WI38 (cell line): ENCODE measurements around the gene PACS2.

Experiments used
- H3K4me3 ChIP-seq: 2 replicates; pipeline ENCODE4 v1.5.1; 2011; ENCODE audit warnings: low read depth, mild to moderate bottlenecking, control low read depth, low read length
- CTCF ChIP-seq: IDR thresholded peaks from 2 replicates; pipeline ENCODE4 v1.5.1; 2012; ENCODE audit warnings: low read depth, mild to moderate bottlenecking, control low read depth, low read length

Gene PACS2

GRCh38 chr14:105398726-105399465 lies 84.3 kb downstream of the PACS2 start:
- peak overlapping the region; percentile 83 for H3K4me3 ChIP-seq
- no peak for TF ChIP-seq CTCF

- TF ChIP-seq CTCF: no peak
Observed at GRCh38 chr14:105399466-105399775, 84.9 kb downstream of the PACS2 start.

GRCh38 chr14:105400016-105400415 lies 85.5 kb downstream of the PACS2 start:
- no peak overlapping the region for H3K4me3 ChIP-seq
- no peak for TF ChIP-seq CTCF

More at GRCh38 chr14:105399466-105399775, 84.9 kb downstream of the PACS2 start:
- peak overlapping the region; percentile 83 for H3K4me3 ChIP-seq

- TF ChIP-seq CTCF: no peak
- H3K4me3 ChIP-seq: no peak overlapping the region
Observed at GRCh38 chr14:105401699-105402098, 87.2 kb downstream of the PACS2 start.

GRCh38 chr14:105408592-105408991 lies 94.0 kb downstream of the PACS2 start:
- TF ChIP-seq CTCF: no peak
- no peak overlapping the region for H3K4me3 ChIP-seq

- TF ChIP-seq CTCF: no peak
- H3K4me3 ChIP-seq: no peak overlapping the region
Observed at GRCh38 chr14:105409364-105409763, 94.8 kb downstream of the PACS2 start.

- no peak overlapping the region; the same call in 1 of the 2 replicates for H3K4me3 ChIP-seq
- no peak for TF ChIP-seq CTCF
Observed at GRCh38 chr14:105410642-105411016, 96.1 kb downstream of the PACS2 start.
